ENCODE results near the gene CSRP3. TPM values are rescaled to one million over a fixed set of nuclear protein-coding genes. Genes with fewer than 3 reads are reported as not detected.

CSRP3 gene
- total RNA-seq, 1 donor from 2014 or later: not detected

- no peak for TF ChIP-seq CTCF (IDR thresholded peaks at IDR 0.05; ENCODE audit: unreplicated experiment)
- H3K4me3 Mint-ChIP-seq: no peak overlapping the region
- no peak for DNase-seq (ENCODE audit: low spot score in 2 of 2, unreplicated experiment in 2 of 2)
- peaks cover 4% of the 10 kb centered on the region for H3K9me3 Mint-ChIP-seq
- H3K27me3 Mint-ChIP-seq (ENCODE audit: low read depth): no peaks in the 10 kb centered on the region
- H3K36me3 Mint-ChIP-seq: peaks cover 28% of the 10 kb centered on the region
- H3K27ac Mint-ChIP-seq: no peak overlapping the region
- peaks cover 13% of the 10 kb centered on the region for H3K4me1 Mint-ChIP-seq
Measured at GRCh38 chr11:19232910-19233503, 31.2 kb upstream of the CSRP3 start.

GRCh38 chr11:19229671-19230070, 27.9 kb upstream of the CSRP3 start:
- Mint-ChIP-seq H3K4me3 (no peak overlapping the region), H3K36me3 (peaks cover 38% of the 10 kb centered on the region), H3K27me3 (ENCODE audit: low read depth) (peaks cover 4% of the 10 kb centered on the region), H3K9me3 (peaks cover 4% of the 10 kb centered on the region), H3K4me1 (peaks cover 7% of the 10 kb centered on the region), H3K27ac (no peak overlapping the region)
- DNase-seq (ENCODE audit: low spot score in 2 of 2, unreplicated experiment in 2 of 2): no peak
- TF ChIP-seq CTCF (IDR thresholded peaks at IDR 0.05; ENCODE audit: unreplicated experiment): no peak

- Mint-ChIP-seq H3K9me3 (peaks cover 4% of the 10 kb centered on the region), H3K36me3 (peaks cover 34% of the 10 kb centered on the region), H3K4me3 (no peak overlapping the region), H3K4me1 (peaks cover 7% of the 10 kb centered on the region), H3K27ac (no peak overlapping the region), H3K27me3 (ENCODE audit: low read depth) (peaks cover 7% of the 10 kb centered on the region)
- no peak for TF ChIP-seq CTCF (IDR thresholded peaks at IDR 0.05; ENCODE audit: unreplicated experiment)
- DNase-seq (ENCODE audit: low spot score in 2 of 2, unreplicated experiment in 2 of 2): no peak
Measured at GRCh38 chr11:19228968-19229367, 27.2 kb upstream of the CSRP3 start.

GRCh38 chr11:19226378-19227195, 24.8 kb upstream of the CSRP3 start:
- DNase-seq (ENCODE audit: low spot score in 2 of 2, unreplicated experiment in 2 of 2): no peak
- peaks cover 10% of the 10 kb centered on the region for H3K4me1 Mint-ChIP-seq
- H3K9me3 Mint-ChIP-seq: peaks cover 6% of the 10 kb centered on the region
- H3K36me3 Mint-ChIP-seq: peaks cover 24% of the 10 kb centered on the region
- H3K4me3 Mint-ChIP-seq: no peak overlapping the region
- TF ChIP-seq CTCF (IDR thresholded peaks at IDR 0.05; ENCODE audit: unreplicated experiment): no peak
- H3K27ac Mint-ChIP-seq: no peak overlapping the region
- peaks cover 7% of the 10 kb centered on the region for H3K27me3 Mint-ChIP-seq (ENCODE audit: low read depth)

- peaks cover 20% of the 10 kb centered on the region for H3K4me1 Mint-ChIP-seq
- TF ChIP-seq CTCF (IDR thresholded peaks at IDR 0.05; ENCODE audit: unreplicated experiment): no peak
- peaks cover 7% of the 10 kb centered on the region for H3K27me3 Mint-ChIP-seq (ENCODE audit: low read depth)
- H3K4me3 Mint-ChIP-seq: no peak overlapping the region
- no peak for DNase-seq (ENCODE audit: low spot score in 2 of 2, unreplicated experiment in 2 of 2)
- H3K27ac Mint-ChIP-seq: no peak overlapping the region
- peaks cover 21% of the 10 kb centered on the region for H3K36me3 Mint-ChIP-seq
- peaks cover 4% of the 10 kb centered on the region for H3K9me3 Mint-ChIP-seq
Measured at GRCh38 chr11:19225581-19225980, 23.8 kb upstream of the CSRP3 start.
